CD4-positive, alpha-beta T cell treated with Interleukin-6 at 100 ng/mL for 8 hours (primary cell): ENCODE results near the gene MCF2L.

ENCODE experiments used
- DNase-seq: peaks from one replicate; pipeline ENCODE4 v3.0.0-alpha.2; 2020; ENCODE audit warnings: mixed read lengths, low spot score

Gene MCF2L

DNA sequence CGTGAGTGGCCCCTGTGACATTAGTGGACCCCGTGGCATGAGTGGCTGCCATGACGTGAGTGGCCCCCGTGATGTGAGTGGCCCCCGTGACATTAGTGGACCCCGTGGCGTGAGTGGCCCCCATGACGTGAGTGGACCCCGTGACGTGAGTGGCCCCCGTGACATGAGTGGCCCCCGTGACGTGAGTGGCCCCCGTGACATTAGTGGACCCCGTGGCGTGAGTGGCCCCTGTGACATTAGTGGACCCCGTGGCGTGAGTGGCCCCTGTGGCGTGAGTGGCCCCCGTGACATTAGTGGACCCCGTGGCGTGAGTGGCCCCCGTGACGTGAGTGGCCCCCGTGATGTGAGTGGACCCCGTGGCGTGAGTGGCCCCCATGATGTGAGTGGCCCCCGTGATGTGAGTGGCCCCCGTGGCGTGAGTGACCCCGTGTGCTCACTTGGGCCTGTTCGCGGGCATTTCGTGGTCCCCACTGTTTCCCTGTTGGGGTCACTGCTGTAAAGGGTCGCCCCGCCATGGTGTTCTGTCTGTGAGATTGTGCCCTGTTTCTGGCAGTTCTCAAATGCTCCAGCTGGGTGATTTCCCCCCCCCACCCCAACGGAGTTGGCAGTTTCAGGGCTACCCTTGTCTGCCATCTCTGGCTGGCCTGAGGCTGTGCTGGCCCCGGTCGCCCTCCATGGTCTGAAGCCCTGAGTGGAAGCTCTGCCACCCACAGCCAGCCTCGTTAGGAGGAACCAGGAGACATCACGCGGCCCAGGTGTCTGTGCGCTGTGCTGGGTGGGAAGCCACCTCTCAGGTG, 64.2 kb downstream of the MCF2L start:
- DNase-seq = no peak

DNA sequence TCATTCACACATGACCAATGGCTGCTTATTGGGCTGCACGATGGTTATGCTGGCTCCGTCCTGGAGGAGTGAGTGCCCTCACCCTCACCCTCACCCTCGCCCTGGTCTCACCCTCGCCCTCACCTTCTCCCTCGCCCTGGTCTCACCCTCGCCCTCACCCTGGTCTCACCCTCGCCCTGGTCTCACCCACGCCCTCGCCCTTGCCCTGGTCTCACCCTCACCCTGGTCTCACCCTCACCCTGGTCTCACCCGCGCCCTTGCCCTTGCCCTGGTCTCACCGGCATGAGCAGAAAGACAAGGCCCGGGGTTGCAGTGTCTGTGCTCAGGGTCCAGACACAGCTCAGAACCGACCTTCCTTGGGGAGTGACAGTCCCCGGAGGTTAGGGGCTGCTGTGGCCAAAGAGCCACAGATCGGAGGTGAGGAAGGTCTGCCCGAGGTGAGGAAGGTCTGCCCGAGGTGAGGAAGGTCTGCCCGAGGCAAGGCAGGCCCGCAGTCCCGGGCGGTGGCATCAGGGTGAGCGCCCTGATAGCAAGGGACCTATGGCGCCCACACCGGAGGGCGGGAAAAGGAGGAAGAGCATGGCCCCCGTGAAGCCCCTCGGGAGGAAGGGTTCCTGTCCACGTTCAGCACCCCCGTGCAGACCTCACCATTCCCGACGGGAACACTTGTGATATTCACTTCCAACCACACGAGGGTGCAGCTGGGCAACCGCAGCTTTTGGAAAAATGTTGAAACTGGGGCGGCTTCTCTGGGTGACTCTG, 65.6 kb downstream of the MCF2L start:
- DNase-seq = no peak

DNA sequence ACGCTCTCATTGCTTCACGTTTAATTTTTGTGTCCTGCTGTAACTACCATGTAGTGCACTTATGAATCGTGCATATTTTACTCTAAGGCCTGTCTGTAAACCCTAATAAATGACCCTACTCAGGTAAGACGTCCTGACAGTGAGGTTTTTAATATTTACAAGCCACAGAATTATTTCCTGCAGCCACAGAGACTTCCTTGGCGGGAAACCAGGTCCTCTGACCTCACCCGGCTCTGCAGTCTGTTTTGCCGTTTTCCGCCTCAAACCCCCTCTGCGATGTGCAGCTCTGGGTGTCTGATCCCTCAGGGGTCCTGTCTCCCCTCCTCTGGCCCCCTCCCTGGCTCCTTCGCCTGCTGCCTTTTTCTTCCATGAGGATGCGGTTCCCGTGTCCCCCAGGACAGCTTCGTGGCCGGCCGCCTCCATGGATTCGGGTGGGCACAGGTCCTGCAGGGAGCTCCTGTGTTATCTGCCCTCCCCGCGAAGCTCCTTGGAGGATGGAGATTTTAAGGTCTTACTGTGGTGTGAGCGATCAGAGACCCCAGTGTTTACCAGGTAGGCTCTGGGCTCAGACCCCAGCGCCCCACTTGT, 66.3 kb downstream of the MCF2L start:
- DNase-seq = no peak

DNA sequence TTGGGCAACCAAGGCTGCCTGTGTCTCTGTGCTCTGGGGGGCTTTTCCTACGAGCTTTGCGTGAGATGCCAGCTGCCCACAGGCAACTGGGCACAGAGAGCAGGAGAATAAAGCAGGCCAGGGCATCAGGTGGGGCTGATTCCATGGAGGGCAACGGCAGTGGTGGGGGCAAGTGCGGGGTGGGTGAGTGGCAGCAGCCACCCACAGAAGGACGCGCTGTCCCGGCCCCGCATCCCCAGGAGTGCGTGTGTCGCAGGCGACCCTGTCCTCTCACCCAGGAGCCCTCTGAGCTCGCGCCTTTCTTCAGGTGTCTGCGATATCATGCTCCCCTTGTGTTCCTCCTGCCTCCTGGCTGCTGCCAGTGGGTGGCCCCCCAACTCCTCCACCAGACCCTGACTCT, 67.4 kb downstream of the MCF2L start:
- no peak for DNase-seq

DNA sequence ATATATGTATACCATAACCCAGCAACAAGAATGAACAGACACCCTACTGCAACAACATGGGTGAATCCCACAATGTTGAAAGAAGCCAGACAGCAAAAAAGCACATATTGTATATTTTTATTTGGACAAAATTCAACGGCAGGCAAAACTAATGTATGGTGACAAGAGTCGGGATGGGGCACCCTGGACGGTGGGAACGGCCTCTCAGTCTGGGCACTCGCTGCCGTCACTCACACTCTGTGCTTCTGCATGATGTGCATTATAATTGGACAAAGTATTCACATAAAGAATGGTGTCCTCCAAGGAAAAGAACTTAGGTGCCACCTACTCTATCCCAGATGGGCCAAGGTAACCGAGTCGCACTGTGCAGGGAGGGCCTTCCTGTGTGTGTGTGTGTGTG, 71.0 kb downstream of the MCF2L start:
- no peak for DNase-seq

DNA sequence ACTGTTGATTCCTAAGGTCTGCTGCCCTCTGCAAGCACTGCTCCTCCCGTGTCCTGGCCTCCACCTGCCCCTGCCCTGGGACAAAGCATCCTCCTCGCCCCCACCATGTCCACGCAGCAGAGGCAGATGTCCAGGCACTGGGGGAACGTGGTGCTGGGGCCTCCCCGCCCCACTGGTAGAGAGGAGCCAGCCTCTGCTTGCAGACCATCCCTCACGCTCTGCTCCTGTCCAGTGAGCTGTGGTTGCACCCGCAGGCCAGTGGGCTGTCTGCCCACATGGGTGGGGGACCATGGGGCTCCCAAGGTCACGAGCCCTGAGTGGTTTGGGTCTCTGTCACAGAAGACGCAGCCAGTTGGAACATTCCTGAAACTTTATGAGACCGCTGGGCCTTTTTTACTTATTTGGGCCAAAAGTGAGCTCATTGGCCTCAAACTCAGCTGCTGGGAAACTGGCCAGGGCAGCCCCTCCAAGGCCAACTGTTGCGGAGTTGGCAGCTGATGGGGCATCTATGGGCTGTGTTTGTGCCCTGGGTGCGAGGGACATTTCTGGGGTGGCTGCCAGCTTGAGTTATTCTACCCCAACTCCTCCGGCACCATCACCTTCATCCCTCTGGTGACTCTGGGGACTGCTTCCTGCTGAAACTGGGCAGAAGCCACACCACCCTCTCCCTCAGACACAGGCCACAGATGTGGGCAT, 71.7 kb downstream of the MCF2L start:
- DNase-seq = no peak

DNA sequence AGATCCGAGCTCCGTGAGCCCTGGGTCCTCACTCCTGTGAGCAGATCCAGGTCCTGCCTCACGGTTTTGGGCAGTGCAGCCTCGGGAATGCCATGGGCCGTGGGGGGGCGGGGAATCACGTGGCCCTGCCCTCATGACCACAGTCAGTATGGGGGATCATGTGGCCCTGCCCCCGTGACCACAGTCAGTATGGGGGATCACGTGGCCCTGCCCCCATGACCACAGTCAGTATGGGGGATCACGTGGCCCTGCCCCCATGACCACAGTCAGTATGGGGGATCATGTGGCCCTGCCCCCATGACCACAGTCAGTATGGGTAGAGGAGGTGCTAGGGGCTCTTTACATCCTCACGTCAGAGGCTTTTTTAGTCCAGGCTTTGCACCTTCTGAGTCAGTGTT, 72.3 kb downstream of the MCF2L start:
- no peak for DNase-seq

DNA sequence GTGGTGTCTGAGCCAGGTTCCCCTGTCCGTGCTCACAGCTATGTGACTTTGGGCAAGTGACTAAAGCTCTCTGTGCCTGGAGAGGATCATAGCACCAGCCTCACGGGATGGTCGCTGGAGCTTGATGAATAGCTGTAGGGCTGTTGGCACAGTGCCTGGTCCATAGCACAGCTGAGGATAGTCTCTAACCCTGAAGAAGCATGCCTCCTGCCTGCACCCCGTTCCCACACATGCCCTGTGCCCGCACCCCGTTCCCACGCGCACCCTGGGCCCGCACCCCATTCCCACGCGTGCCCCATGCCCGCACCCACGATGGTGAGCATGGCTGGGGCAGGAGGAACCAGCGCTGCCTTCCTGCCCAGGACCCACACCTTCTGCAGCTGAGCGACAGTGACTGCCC, 72.9 kb downstream of the MCF2L start:
- no peak for DNase-seq

DNA sequence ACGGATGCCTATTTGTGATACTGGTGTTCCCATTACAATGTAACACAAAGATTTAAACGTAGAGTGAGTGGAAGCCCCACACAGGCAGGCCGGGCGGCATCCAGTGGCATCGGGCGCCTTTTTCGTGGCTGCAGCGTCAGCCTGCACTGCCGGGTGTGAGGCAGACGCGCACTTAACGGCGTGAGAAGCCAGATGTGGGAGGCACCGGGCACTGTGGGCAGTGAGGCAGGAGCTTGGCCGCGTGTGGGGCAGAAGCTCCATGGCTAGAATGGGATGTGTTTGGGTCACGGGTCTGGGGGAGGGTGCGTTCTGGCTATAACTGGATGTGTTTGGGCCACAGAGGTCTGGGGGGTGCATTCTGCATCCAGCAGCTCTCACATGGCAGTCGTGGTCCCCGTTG, 73.4 kb downstream of the MCF2L start:
- DNase-seq = no peak

DNA sequence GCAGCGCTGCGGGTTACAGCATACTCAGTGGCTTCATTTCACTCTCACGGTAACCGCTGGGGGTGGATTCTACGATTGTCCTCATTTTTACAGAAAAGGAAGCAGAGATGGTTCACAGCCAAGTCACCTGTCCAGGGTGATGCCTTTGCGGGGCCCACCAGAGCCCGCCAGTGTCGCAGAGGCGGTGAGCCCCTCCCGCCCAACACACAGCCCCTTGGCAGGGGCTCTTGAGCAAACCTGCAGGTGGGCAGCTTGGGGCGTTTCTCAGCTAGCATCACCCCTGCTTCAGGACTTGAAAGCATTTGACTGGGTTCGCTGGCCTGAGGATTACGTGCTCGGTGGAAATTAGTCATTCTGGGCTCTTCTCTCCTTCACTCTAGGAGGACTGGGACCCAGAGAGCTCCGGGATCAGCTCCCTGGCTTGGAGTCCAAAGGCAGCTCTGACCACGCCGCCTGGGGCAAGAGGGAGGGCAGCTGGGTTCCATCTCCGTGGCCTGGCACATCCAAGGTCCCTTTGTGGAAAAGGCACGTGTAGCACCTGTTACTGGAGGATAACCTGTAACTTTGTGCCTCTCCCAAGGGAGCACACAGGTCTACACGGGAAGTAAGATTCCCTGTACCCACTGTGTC, 74.1 kb downstream of the MCF2L start:
- DNase-seq = no peak

DNA sequence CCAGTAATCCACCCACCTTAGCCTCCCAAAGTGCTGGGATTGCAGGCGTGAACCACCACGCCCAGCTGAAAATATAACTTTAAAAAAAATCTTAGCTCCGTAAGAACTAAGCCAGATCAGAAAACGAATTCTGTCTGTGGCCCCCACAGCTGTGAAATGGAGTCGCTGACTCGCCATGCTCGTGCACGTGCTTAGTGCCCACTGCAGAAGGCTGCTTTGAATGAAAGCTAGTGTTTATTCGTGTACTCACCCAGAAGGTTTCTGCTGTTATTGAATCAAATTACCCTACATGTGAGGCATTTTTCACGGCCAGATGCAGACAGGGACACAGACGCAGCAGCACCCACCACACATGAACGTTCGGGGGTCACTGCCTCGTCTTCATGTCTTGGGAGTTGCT, 74.9 kb downstream of the MCF2L start:
- DNase-seq = no peak

DNA sequence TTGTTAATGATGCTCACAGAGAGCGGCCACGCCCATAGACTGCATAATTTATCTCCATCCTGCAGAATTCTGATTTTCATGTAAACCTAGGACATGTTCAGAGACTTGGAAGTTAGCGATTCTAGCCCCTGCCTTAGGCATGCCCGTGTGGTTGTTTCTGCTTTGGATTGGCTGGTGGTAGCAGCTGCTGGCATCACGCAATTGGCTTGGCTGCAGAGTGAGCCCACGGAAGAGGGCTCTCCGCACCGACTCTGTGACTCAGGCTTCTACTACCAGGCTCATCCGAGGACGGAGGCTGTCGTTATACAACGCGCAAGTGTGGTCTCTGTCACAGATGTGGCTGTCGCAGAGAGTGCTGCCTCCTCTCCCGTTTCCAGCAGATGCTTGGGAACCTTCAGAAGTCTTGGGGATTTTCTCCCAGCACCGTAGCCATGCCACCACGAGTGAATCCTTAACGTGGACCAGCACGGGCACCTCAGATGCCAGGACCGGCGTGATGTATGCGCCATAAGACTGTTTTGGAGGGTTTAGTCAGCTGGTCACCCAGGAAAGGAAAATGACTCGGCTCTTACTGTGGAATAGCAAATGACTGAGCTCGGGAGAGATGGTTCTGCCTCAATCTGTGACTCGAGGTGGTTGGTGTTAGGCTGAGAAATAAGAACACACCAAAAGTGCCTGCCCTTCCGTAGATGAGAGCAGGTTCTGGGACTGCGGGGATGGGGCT, 75.5 kb downstream of the MCF2L start:
- no peak for DNase-seq

DNA sequence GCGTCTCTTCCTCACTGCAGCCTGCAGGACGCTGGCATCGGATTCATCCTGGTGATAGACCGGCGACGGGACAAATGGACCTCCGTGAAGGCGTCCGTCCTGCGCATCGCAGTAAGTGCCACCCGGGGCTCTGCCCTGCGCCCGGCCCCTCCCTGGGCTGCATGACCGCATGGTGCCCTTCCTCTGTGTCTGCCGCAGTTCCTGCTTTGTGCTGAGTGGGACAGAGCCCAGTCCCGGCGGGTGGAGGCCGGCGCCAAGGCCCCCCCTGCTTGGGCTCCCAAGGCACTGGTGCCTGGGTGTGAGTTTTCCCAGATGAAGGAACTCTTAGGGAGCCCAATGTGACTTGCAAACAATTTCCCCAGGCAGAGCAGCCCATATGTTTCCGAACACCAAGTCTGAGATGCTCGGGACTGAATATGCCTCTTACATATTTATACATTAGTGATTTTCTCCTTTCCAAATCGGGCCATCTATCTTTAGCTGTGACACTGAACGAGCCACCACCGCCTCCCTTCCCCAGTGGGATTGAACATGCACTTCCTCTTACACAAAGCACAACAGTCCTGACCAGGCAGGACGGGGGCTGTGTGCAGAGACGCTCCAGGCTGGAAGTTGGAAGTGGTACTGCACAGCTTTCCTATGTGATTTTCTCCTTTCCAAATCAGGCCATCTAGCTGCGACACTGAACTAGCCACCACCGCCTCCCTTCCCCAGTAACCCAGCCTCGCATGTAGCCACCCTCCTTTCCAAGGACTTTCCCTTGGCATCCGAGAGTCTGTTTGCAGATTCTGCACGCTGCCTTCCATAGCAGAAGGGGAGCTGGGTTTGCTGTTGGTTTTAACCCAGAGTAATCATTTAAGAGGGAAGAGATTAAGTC, 76.5 kb downstream of the MCF2L start:
- DNase-seq = no peak

DNA sequence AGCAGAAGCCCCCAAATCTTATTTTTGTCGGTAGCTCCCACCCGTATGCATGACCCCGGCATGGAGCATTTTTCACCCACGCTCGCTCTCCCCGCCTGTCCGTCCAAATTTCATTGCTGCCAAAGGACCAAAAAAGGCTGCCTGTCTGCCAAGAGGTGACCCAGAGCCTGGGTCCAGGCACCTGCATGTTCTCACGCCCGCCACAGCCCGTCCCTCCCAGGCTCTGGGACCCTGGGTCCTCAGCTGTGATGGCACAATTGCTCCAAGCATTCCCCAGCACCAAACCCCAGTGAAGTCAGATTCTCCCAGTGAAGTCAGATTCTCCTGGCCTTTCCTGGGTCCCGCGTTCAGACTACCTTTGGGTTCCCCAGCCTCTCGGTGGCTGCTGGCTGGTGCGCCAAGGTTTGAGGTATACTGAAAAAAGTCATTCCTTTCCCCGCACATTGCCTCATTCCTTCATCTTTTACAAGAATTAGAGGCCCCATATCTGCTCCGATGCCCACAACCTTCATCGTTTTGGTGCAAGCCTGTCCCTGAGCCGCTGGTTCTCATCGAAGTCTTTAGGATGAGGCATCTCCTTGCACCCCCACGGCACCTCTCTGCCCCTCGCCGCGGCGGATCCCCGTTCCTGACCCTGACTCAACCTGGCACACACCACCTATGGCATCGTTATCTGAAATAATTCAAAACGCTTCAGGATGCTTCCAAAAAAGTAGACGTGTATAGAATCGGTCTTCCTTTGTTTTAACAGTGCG, 77.3 kb downstream of the MCF2L start:
- DNase-seq = no peak

DNA sequence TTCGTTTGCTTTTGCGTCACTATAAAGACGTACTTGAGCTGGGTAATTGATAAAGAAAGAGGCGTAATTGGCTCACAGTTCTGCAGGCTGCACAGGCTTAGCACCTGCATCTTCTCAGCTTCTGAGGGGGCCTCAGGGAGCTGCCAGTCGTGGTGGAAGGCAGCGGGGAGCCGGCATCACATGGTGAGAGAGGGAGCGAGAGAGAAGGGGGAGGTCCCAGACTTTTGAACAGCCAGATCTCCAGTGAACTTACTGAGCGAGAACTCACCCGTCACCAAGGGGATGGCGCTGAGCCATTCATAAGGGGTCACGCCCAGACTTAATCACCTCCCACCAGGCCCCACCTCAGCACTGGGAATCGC, 77.8 kb downstream of the MCF2L start:
- DNase-seq = no peak

DNA sequence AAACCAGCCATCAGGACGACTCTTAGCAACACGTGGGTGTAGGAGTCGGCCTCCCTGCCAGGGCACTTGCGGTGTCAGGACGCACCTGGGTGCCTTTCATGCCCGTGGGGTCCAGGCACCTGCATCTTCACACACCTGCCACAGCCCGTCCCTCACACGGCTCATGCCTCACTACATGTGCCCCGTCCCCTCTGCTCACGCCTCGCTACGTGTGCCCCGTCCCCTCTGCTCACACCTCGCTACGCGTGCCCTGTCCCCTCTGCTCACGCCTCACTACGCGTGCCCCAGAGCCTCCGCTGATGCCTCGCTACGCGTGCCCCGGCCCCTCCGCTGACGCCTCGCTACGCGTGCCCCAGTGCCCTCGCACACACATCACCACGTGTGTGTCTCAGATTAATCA, 78.6 kb downstream of the MCF2L start:
- DNase-seq = no peak

DNA sequence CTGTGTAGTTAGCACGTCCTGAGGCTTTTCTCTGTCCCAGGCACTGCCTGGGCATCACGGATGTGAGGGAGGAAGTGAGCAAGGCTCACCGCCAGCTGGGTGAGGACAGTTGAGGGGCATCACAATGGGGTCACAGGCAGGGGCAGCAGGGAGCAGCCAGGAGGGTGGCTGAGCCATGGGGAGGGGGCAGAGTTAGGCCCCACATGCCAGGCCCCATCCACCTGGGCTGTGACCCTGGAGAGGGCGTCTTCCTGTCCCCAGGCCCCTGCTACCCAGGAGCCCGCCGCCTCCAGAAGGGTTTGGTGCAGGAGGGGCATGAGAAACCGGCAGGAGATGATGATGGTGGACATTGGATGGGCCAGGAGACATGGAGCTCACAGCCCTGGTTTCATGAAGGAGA, 79.8 kb downstream of the MCF2L start:
- no peak for DNase-seq

DNA sequence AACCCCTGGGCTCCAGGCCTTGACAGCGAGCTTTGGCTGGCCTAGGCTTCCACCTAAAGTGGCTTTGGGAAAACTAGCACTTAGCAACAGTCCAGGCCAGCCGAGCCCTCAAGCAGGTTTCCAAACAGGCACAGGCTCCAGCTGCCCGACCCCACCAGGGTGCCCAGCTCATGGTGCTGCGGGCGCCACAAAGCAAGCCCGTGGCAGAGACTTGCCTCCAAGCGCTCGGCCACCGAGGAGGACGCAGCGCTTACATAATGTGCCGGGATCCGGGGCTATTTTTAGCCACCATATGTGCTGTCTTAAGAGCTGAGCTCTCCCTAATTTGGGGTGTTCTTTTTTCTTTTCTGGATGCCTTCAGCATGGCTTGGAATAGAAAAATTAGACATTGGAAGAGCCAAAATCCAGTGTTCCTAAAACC, 80.5 kb downstream of the MCF2L start:
- no peak for DNase-seq

DNA sequence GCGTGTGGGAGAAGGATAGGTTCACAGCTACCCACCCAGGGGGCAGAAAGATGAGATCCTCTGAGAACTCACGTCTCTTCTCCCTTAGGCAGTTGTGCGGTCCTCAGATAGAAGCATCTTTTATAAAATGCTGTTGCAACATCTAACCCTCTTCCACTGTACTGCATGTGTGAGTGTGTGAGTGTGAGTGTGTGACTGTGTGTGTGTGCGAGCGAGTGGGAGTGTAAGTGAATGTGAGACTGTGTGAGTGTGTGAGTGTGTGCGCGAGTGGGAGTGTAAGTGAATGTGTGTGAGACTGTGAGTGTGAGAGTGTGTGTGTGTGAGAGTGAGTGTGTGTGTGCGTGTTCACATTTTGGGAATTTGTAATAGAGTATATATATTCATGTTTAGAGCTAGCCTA, 81.0 kb downstream of the MCF2L start:
- no peak for DNase-seq
